Amniotic epithelial cell (primary cell): ENCODE data around the gene REC114.
"Not testable (repeated sequence)": the region's sequence is repeated elsewhere in the genome, so short reads cannot be mapped to it uniquely, and the experiment has no call there.

Experiments used
- DNase-seq: peaks from one replicate; pipeline ENCODE4 v3.0.0-alpha.2; 2010; ENCODE audit warnings: low read depth

REC114 gene

GRCh38 chr15:73530649-73531048 is 87.7 kb downstream of the REC114 start:
- peak; percentile 20 for DNase-seq

- DNase-seq = no peak
Observed at GRCh38 chr15:73538123-73538522, 95.2 kb downstream of the REC114 start.

GRCh38 chr15:73538563-73539211 is 95.7 kb downstream of the REC114 start:
- no peak for DNase-seq

- no peak for DNase-seq
Observed at GRCh38 chr15:73539212-73540128, 96.5 kb downstream of the REC114 start.

GRCh38 chr15:73540161-73540560 is 97.2 kb downstream of the REC114 start:
- no peak for DNase-seq

- DNase-seq = no peak
Observed at GRCh38 chr15:73541479-73541878, 98.5 kb downstream of the REC114 start.

- DNase-seq = not testable (repeated sequence)
Observed at GRCh38 chr15:73548925-73549324, 106.0 kb downstream of the REC114 start.

- DNase-seq = no peak
Observed at GRCh38 chr15:73550190-73550589, 107.2 kb downstream of the REC114 start.

GRCh38 chr15:73555080-73555479 is 112.1 kb downstream of the REC114 start:
- DNase-seq = no peak

- DNase-seq = no peak
Observed at GRCh38 chr15:73558529-73558928, 115.6 kb downstream of the REC114 start.

- DNase-seq = peak; percentile 74
Observed at GRCh38 chr15:73560501-73561117, 117.6 kb downstream of the REC114 start.

- DNase-seq = peak; percentile 38
Observed at GRCh38 chr15:73564255-73564654, 121.3 kb downstream of the REC114 start.

- DNase-seq = no peak
Observed at GRCh38 chr15:73567020-73567419, 124.1 kb downstream of the REC114 start.

- no peak for DNase-seq
Observed at GRCh38 chr15:73568564-73569280, 125.8 kb downstream of the REC114 start.

GRCh38 chr15:73569361-73569760 is 126.4 kb downstream of the REC114 start:
- DNase-seq = no peak

GRCh38 chr15:73570355-73571032 is 127.5 kb downstream of the REC114 start:
- no peak for DNase-seq

GRCh38 chr15:73571346-73571745 is 128.4 kb downstream of the REC114 start:
- DNase-seq = no peak

- DNase-seq = no peak
Observed at GRCh38 chr15:73572296-73572695, 129.3 kb downstream of the REC114 start.

GRCh38 chr15:73573037-73573436 is 130.1 kb downstream of the REC114 start:
- DNase-seq = no peak

- DNase-seq = peak; percentile 76
Observed at GRCh38 chr15:73573572-73573971, 130.6 kb downstream of the REC114 start.

- peak; percentile 53 for DNase-seq
Observed at GRCh38 chr15:73575636-73576247, 132.8 kb downstream of the REC114 start.
